Activated CD4-positive, alpha-beta T cell treated with anti-CD3 and anti-CD28 coated beads for 36 hours (primary cell): ENCODE results near the gene VWA1. TPM values are rescaled to one million over a fixed set of nuclear protein-coding genes. Genes with fewer than 3 reads are reported as not detected.

Experiments
- ATAC-seq: fragments of 200-7000 bp; cut with Tn5 transposase; one replicate; pipeline ENCODE4 v1.10.0; 2021; ENCODE audit warnings: mild to moderate bottlenecking, moderate library complexity
- CTCF ChIA-PET: fragments of 350-600 bp; sonication (Branson Sonifier 250); formaldehyde crosslinking; loops from one replicate; lab custom pipeline; 2021; ENCODE audit warnings: antibody characterized with exemption; lab: Charles Lee
- POLR2A ChIA-PET: fragments of 350-600 bp; sonication (Branson Sonifier 250); formaldehyde crosslinking; loops from one replicate; lab custom pipeline; 2021; ENCODE audit warnings: antibody characterized with exemption, inconsistent platforms; lab: Charles Lee
- DNase-seq: peaks from one replicate; pipeline ENCODE4 v3.0.0-alpha.2; 2020
- H3K27ac Mint-ChIP-seq: one replicate; pipeline ENCODE4 v1.8.0; 2021; ENCODE audit warnings: mixed read lengths
- H3K27me3 Mint-ChIP-seq: one replicate; pipeline ENCODE4 v1.8.0; 2021; ENCODE audit warnings: mixed read lengths
- H3K36me3 Mint-ChIP-seq: one replicate; pipeline ENCODE4 v1.8.0; 2021; ENCODE audit warnings: low read depth, mixed read lengths
- H3K4me1 Mint-ChIP-seq: one replicate; pipeline ENCODE4 v1.8.0; 2021; ENCODE audit warnings: mixed read lengths
- H3K4me3 Mint-ChIP-seq: one replicate; pipeline ENCODE4 v1.8.0; 2021; ENCODE audit warnings: mild to moderate bottlenecking, moderate library complexity, mixed read lengths
- H3K9me3 Mint-ChIP-seq: one replicate; pipeline ENCODE4 v1.8.0; 2021; ENCODE audit warnings: low read depth, mixed read lengths
- intact Hi-C, 2 experiments: fragments of 100-400 bp; cut with DNase I in 1 of 2; cut with micrococcal nuclease in 1 of 2; formaldehyde crosslinking; loops; one replicate each; pipeline versions ENCODE4 v1.14.2 to v1.15.1; 2022 to 2024; cut with DNase I, micrococcal nuclease
- total RNA-seq, 2 experiments: library from RNA; stranded (reverse); gene quantifications; one replicate each; pipeline ENCODE4 v1.2.3, GENCODE V29; 2021

VWA1 gene
- total RNA-seq, 2 experiments from 2014 or later, result 0.56 to 0.78 TPM

DNA sequence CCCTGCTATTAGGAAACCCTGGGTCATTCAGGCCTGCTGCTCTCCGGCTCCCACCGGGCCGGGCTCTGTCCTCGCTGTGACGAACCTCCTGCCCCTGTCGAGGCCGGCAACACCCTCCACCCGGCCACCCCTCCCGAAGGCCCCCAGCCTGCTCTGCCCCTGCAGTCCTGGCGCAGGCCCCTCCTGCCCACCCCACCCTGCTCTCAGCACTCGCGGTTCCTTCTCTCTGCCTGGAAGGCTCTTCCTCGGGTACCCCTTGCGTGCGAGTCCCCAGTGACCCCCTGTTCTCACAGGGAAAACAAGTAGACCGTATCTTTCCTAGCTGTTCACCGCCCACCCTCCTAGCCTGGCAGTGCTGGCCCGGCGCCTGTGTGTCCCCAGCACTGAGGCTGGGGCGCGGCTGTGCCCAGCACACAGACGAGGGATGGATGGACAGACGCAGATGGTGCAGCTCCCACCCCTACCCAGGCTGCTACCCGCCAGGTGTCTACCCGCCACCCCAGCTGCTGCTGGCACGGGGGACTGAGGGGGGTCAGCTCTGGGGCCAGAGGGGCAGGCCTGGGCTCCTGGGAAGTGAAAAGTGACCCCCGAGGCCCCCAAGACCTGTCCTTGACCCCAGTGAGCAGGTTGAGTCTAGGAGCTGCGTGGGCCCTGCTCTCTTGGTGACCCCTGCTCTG, 3.1 kb upstream of the VWA1 start:
- Mint-ChIP-seq H3K4me3 (no peak overlapping the region), H3K36me3 (no peaks in the 10 kb centered on the region), H3K4me1 (peaks cover 12% of the 10 kb centered on the region), H3K9me3 (no peaks in the 10 kb centered on the region), H3K27me3 (peaks cover 21% of the 10 kb centered on the region), H3K27ac (no peak overlapping the region)
- no peak for DNase-seq
- ChIA-PET POLR2A (no interaction called here), CTCF (no interaction called here)
- intact Hi-C loops, result no loop called here
- ATAC-seq, result no peak

DNA sequence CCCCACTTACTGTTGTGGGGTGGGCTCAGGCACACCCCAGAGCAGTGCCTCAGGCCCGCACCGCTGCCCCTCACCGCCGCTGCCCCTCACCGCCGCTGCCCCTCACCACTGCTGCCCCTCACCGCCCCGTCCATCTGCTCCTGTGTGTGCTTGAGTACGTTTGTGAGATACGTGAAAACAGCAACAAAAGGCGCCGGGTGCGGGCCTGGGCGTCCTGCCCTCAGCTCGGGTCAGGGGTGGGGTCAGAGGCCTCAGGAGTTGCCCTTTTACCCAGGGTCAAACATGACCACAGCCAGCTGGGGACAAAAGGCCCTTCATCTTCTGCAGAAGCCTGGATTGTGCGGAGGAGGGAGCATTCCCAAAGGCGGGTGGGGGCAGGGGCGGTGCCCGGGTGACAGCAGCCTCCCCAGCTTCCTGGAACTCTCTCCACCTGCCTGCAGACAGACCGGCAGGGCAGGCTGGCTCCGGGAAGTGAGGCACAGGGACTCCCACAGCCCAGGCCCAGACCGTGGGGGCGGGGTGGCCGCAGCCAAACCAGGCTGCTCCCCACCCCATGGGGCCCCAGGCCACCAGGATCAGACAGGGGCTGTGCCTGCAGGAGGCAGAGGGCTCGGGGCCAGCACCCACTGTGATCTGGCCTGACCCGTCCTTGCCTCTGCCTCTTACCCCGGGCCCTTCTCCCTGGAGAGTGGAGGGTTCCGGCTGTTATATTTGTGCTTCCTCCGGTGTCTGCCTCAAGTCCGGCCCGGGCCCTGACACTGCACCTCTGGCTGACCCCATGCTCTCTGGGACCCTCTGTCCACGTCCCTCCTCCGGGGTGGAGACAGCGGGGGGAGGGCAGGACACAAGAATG, 2.3 kb upstream of the VWA1 start:
- H3K27me3 Mint-ChIP-seq, result peaks cover 21% of the 10 kb centered on the region
- no peaks in the 10 kb centered on the region for H3K9me3 Mint-ChIP-seq
- H3K27ac Mint-ChIP-seq, result peak overlapping the region; percentile 37
- peaks cover 12% of the 10 kb centered on the region for H3K4me1 Mint-ChIP-seq
- intact Hi-C loops, result no loop called here
- H3K36me3 Mint-ChIP-seq, result no peaks in the 10 kb centered on the region
- POLR2A ChIA-PET, result no interaction called here
- no peak overlapping the region for H3K4me3 Mint-ChIP-seq
- DNase-seq (no peak), ATAC-seq (no peak)
- CTCF ChIA-PET, result interaction anchor here (0.7 kb wide), 1 partner anchor 10 kb away, joined by 3 read pairs; no protein-coding TSS in a partner anchor

DNA sequence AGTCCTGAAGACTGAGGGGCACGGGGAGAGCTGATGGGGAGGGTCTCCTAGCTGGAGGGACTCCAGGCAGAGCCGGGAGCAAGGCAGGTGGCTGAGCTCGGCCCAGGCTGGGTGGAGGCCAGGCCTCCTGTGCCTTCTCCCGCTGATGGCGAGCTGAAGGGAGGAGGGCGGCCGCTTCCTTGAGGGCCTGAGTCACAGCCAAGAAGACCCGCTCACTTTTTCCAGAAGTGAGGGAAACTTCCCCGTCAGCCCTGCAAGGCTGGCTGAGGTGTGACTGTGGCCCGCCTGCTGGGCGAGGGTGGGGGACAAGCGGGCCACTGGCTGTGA, 1.7 kb upstream of the VWA1 start:
- POLR2A ChIA-PET, result no interaction called here
- intact Hi-C loops, result loop anchor here in 1 of 2 experiments (2.0 kb wide), 2 partner anchors 35 to 85 kb away; partner anchors contain the start of genes CCNL2 and DVL1
- Mint-ChIP-seq H3K9me3 (no peaks in the 10 kb centered on the region), H3K27ac (peak overlapping the region; percentile 37), H3K4me1 (peaks cover 10% of the 10 kb centered on the region), H3K36me3 (no peaks in the 10 kb centered on the region), H3K27me3 (peaks cover 21% of the 10 kb centered on the region), H3K4me3 (no peak overlapping the region)
- CTCF ChIA-PET, result interaction anchor here (0.7 kb wide), 1 partner anchor 11 kb away, joined by 3 read pairs; no protein-coding TSS in a partner anchor
- peak; percentile 84 for ATAC-seq
- DNase-seq, result peak; percentile 86

- no peak overlapping the region for H3K27ac Mint-ChIP-seq
- DNase-seq (peak; percentile 50), ATAC-seq (no peak)
- H3K27me3 Mint-ChIP-seq, result peaks cover 22% of the 10 kb centered on the region
- H3K4me1 Mint-ChIP-seq, result peaks cover 10% of the 10 kb centered on the region
- intact Hi-C loops, result loop anchor here in 1 of 2 experiments (2.0 kb wide), 2 partner anchors 35 to 85 kb away; partner anchors contain the start of genes CCNL2 and DVL1
- no peaks in the 10 kb centered on the region for H3K9me3 Mint-ChIP-seq
- POLR2A ChIA-PET, result no interaction called here
- peak overlapping the region; percentile 28 for H3K4me3 Mint-ChIP-seq
- H3K36me3 Mint-ChIP-seq, result no peaks in the 10 kb centered on the region
- CTCF ChIA-PET, result interaction anchor here (0.7 kb wide), 1 partner anchor 11 kb away, joined by 3 read pairs; no protein-coding TSS in a partner anchor
Observed at GRCh38 chr1:1434131-1434823, 1.2 kb upstream of the VWA1 start.

GRCh38 chr1:1434824-1435105, 725 bp upstream of the VWA1 start:
- no peak for ATAC-seq
- Mint-ChIP-seq H3K36me3 (no peaks in the 10 kb centered on the region), H3K4me3 (peak overlapping the region; percentile 28), H3K9me3 (no peaks in the 10 kb centered on the region), H3K27ac (no peak overlapping the region), H3K4me1 (peaks cover 10% of the 10 kb centered on the region), H3K27me3 (peaks cover 18% of the 10 kb centered on the region)
- intact Hi-C loops, result loop anchor here in 1 of 2 experiments (1.0 to 2.0 kb wide), 3 partner anchors 36 to 86 kb away; partner anchors contain the start of genes ATAD3B, CCNL2 and DVL1
- DNase-seq, result peak; percentile 13
- ChIA-PET CTCF (no interaction called here), POLR2A (no interaction called here)

DNA sequence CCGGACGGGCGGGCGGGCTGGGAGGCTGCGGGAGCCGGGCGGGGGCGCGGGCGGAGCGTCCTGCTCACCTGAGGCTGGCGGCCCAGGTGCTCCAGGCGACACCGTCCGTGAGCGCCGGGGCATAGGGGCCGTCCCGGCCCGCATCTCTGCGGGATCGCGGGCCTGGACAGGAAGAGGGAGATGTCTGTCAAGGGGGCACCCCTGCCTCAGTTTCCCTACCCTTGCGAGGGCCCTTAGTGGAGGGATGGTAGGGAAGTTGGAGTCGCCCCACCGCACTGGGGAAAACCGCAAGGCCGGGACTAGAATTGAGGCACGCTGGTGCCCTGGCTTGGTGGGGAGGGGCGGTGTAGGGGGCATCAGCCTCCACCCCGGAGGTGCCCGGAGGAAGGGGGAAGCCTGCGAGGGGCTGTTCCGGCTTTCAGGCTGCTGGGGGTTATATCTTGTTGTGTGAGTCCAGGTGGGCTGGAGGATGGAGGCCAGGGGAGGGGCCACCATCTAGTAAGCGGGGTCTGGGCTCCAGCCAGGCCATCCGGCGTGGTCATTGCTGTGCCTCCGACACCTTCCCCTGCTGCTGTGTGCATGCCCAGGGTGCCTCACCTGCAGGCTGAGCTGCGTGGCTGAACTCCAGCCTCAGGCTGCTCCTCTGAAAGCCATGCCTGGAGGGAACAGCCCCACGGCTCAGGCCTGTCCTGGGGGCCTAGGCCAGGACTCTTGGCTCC, 580 bp downstream of the VWA1 start:
- H3K9me3 Mint-ChIP-seq, result no peaks in the 10 kb centered on the region
- H3K27me3 Mint-ChIP-seq, result peaks cover 17% of the 10 kb centered on the region
- intact Hi-C loops, result loop anchor here in 1 of 2 experiments (1.0 to 2.0 kb wide), 3 partner anchors 35 to 87 kb away; partner anchors contain the start of genes ATAD3B, CCNL2 and DVL1
- peaks cover 10% of the 10 kb centered on the region for H3K4me1 Mint-ChIP-seq
- no peak for ATAC-seq
- peak; percentile 5 for DNase-seq
- ChIA-PET POLR2A (no interaction called here), CTCF (interaction anchor here (1.0 kb wide), 1 partner anchor 69 kb away, joined by 3 read pairs; no protein-coding TSS in a partner anchor)
- H3K4me3 Mint-ChIP-seq, result peak overlapping the region; percentile 45
- H3K27ac Mint-ChIP-seq, result no peak overlapping the region
- H3K36me3 Mint-ChIP-seq, result no peaks in the 10 kb centered on the region

- ChIA-PET POLR2A (no interaction called here), CTCF (interaction anchor here (1.0 kb wide), 1 partner anchor 68 kb away, joined by 3 read pairs; no protein-coding TSS in a partner anchor)
- Mint-ChIP-seq H3K9me3 (no peaks in the 10 kb centered on the region), H3K36me3 (no peaks in the 10 kb centered on the region), H3K27me3 (peaks cover 17% of the 10 kb centered on the region), H3K27ac (no peak overlapping the region), H3K4me3 (peak overlapping the region; percentile 45), H3K4me1 (peaks cover 10% of the 10 kb centered on the region)
- ATAC-seq (no peak), DNase-seq (no peak)
- intact Hi-C loops, result no loop called here
Observed at GRCh38 chr1:1436630-1437032, 1.1 kb downstream of the VWA1 start.

DNA sequence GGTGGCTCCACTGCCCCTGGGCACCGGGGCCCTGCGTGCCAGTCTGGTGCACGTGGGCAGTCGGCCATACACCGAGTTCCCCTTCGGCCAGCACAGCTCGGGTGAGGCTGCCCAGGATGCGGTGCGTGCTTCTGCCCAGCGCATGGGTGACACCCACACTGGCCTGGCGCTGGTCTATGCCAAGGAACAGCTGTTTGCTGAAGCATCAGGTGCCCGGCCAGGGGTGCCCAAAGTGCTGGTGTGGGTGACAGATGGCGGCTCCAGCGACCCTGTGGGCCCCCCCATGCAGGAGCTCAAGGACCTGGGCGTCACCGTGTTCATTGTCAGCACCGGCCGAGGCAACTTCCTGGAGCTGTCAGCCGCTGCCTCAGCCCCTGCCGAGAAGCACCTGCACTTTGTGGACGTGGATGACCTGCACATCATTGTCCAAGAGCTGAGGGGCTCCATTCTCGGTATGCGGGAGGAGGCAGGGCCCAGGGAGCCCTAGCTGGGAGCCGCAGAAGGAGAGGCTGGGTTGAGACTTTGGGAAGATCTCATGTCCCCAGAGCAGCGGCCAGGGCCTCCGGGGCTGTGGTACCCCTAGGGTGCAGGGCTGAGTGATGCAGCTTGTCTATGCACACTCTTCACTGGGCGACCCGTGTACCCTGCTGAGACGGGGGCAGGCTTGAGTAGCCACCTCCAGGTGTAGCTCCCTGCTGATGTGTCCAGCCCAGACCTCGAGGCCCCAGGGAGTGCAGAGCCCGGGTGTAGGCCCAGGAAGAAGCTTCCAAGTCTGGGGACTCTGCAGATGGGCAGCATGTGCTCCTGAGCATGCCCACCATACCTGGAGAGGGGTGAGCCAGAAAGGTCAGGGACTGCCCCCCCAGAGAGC, 1.8 kb downstream of the VWA1 start:
- ATAC-seq, result no peak
- Mint-ChIP-seq H3K27me3 (peaks cover 17% of the 10 kb centered on the region), H3K9me3 (no peaks in the 10 kb centered on the region), H3K4me3 (no peak overlapping the region), H3K27ac (no peak overlapping the region), H3K36me3 (no peaks in the 10 kb centered on the region), H3K4me1 (peaks cover 10% of the 10 kb centered on the region)
- ChIA-PET CTCF (interaction anchor here (1.0 kb wide), 1 partner anchor 67 kb away, joined by 3 read pairs; no protein-coding TSS in a partner anchor), POLR2A (no interaction called here)
- intact Hi-C loops, result no loop called here
- peak; percentile 5 for DNase-seq

- intact Hi-C loops, result no loop called here
- Mint-ChIP-seq H3K36me3 (no peaks in the 10 kb centered on the region), H3K4me3 (no peak overlapping the region), H3K4me1 (peaks cover 10% of the 10 kb centered on the region), H3K9me3 (no peaks in the 10 kb centered on the region), H3K27ac (no peak overlapping the region), H3K27me3 (peaks cover 15% of the 10 kb centered on the region)
- ChIA-PET CTCF (no interaction called here), POLR2A (no interaction called here)
- DNase-seq (no peak), ATAC-seq (no peak)
Observed at GRCh38 chr1:1437904-1438376, 2.5 kb downstream of the VWA1 start.
